ENCODE data around the gene SLC40A1. TPM values are rescaled to one million over a fixed set of nuclear protein-coding genes. Genes with fewer than 3 reads are reported as not detected.

SLC40A1 gene
- total and polyA plus RNA-seq, 2 donors (not counting 1 experiment from before 2014, with no cell fraction given), result 17.2 to 97.4 TPM

DNA sequence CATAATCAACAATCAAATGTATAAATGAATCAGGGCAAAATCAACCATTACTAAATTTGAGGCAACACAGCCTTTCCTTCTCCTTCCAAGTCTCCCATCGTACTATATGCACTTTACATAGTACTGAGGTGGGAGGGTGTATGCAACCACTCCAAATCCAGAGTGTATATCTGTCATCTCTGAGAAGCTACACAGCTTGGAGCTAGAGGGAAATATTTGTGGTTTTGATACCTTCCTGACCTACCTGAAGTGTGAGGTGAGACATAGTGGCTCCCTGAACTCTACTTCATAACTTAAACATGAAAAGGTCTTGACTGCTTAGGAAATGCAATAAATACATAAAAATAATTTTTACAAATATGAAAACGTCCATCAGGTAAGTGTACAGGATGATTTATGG is 30.1 kb upstream of the SLC40A1 start:
- no peak overlapping the region for H3K4me2 ChIP-seq (ENCODE audit: extremely low read depth, insufficient read depth, low read length)
- H3K79me2 ChIP-seq (ENCODE audit: control insufficient read depth, insufficient read depth, low read length), result no peaks in the 10 kb centered on the region
- no peaks in the 10 kb centered on the region for H3K27me3 ChIP-seq (ENCODE audit: control insufficient read depth, insufficient read depth, low read length)
- H4K20me1 ChIP-seq (ENCODE audit: control insufficient read depth, extremely low read depth, insufficient read depth, low read length), result no peaks in the 10 kb centered on the region
- H3K9me3 ChIP-seq (ENCODE audit: control insufficient read depth, insufficient read depth, low read depth, low read length), result no peaks in the 10 kb centered on the region
- H2AFZ ChIP-seq (ENCODE audit: low read length), result no peak overlapping the region
- peaks cover 12% of the 10 kb centered on the region for H3K4me1 ChIP-seq (ENCODE audit: control insufficient read depth, extremely low read depth, insufficient read depth, low read length)
- no peak overlapping the region for H3K27ac ChIP-seq (ENCODE audit: insufficient read depth, low read length)
- H3K36me3 ChIP-seq (ENCODE audit: control insufficient read depth, insufficient read depth, low read length), result no peaks in the 10 kb centered on the region
- H3K4me3 ChIP-seq (replicated peaks in 1 of 4; ENCODE audit: control extremely low read depth in 1 of 4, insufficient read depth in 1 of 4, low read depth in 3 of 4, low read length in 4 of 4), result no peak overlapping the region
- DNase-seq (ENCODE audit: low read depth in 2 of 2), result no peak
- no peak for TF ChIP-seq EZH2 (IDR thresholded peaks at IDR 0.05; ENCODE audit: low read length, missing control alignments)
- TF ChIP-seq, protein P1, sequence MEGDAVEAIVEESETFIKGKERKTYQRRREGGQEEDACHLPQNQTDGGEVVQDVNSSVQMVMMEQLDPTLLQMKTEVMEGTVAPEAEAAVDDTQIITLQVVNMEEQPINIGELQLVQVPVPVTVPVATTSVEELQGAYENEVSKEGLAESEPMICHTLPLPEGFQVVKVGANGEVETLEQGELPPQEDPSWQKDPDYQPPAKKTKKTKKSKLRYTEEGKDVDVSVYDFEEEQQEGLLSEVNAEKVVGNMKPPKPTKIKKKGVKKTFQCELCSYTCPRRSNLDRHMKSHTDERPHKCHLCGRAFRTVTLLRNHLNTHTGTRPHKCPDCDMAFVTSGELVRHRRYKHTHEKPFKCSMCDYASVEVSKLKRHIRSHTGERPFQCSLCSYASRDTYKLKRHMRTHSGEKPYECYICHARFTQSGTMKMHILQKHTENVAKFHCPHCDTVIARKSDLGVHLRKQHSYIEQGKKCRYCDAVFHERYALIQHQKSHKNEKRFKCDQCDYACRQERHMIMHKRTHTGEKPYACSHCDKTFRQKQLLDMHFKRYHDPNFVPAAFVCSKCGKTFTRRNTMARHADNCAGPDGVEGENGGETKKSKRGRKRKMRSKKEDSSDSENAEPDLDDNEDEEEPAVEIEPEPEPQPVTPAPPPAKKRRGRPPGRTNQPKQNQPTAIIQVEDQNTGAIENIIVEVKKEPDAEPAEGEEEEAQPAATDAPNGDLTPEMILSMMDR (conservative IDR thresholded peaks at IDR 0.05 in 1 of 2, IDR thresholded peaks at IDR 0.05 in 1 of 2; ENCODE audit: low read depth in 1 of 2, low read length in 2 of 2), result no peak
- no peak overlapping the region for H3K9ac ChIP-seq (ENCODE audit: insufficient read depth, low read length)

- H3K27ac ChIP-seq (ENCODE audit: insufficient read depth, low read length), result no peak overlapping the region
- peaks cover 12% of the 10 kb centered on the region for H3K4me1 ChIP-seq (ENCODE audit: control insufficient read depth, extremely low read depth, insufficient read depth, low read length)
- H3K4me2 ChIP-seq (ENCODE audit: extremely low read depth, insufficient read depth, low read length), result no peak overlapping the region
- H2AFZ ChIP-seq (ENCODE audit: low read length), result no peak overlapping the region
- no peak overlapping the region for H3K9ac ChIP-seq (ENCODE audit: insufficient read depth, low read length)
- TF ChIP-seq, protein P1 (conservative IDR thresholded peaks at IDR 0.05 in 1 of 2, IDR thresholded peaks at IDR 0.05 in 1 of 2; ENCODE audit: low read depth in 1 of 2, low read length in 2 of 2), result no peak
- TF ChIP-seq EZH2 (IDR thresholded peaks at IDR 0.05; ENCODE audit: low read length, missing control alignments), result no peak
- H4K20me1 ChIP-seq (ENCODE audit: control insufficient read depth, extremely low read depth, insufficient read depth, low read length), result no peaks in the 10 kb centered on the region
- no peaks in the 10 kb centered on the region for H3K9me3 ChIP-seq (ENCODE audit: control insufficient read depth, insufficient read depth, low read depth, low read length)
- no peaks in the 10 kb centered on the region for H3K36me3 ChIP-seq (ENCODE audit: control insufficient read depth, insufficient read depth, low read length)
- H3K27me3 ChIP-seq (ENCODE audit: control insufficient read depth, insufficient read depth, low read length), result no peaks in the 10 kb centered on the region
- no peak overlapping the region for H3K4me3 ChIP-seq (replicated peaks in 1 of 4; ENCODE audit: control extremely low read depth in 1 of 4, insufficient read depth in 1 of 4, low read depth in 3 of 4, low read length in 4 of 4)
- no peaks in the 10 kb centered on the region for H3K79me2 ChIP-seq (ENCODE audit: control insufficient read depth, insufficient read depth, low read length)
- peak; percentile 12 to 24 for DNase-seq (ENCODE audit: low read depth in 2 of 2)
These were observed 29.3 kb upstream of the SLC40A1 start for GRCh38 chr2:189609853-189610252.

- Histone ChIP-seq H3K9ac (ENCODE audit: insufficient read depth, low read length) (no peak overlapping the region), H3K36me3 (ENCODE audit: control insufficient read depth, insufficient read depth, low read length) (no peaks in the 10 kb centered on the region), H3K79me2 (ENCODE audit: control insufficient read depth, insufficient read depth, low read length) (no peaks in the 10 kb centered on the region), H3K4me1 (ENCODE audit: control insufficient read depth, extremely low read depth, insufficient read depth, low read length) (peaks cover 12% of the 10 kb centered on the region), H3K27me3 (ENCODE audit: control insufficient read depth, insufficient read depth, low read length) (no peaks in the 10 kb centered on the region), H3K27ac (ENCODE audit: insufficient read depth, low read length) (peak overlapping the region; percentile 30), H3K4me2 (ENCODE audit: extremely low read depth, insufficient read depth, low read length) (no peak overlapping the region), H3K4me3 (replicated peaks in 1 of 4; ENCODE audit: control extremely low read depth in 1 of 4, insufficient read depth in 1 of 4, low read depth in 3 of 4, low read length in 4 of 4) (no peak overlapping the region), H2AFZ (ENCODE audit: low read length) (no peak overlapping the region), H4K20me1 (ENCODE audit: control insufficient read depth, extremely low read depth, insufficient read depth, low read length) (no peaks in the 10 kb centered on the region), H3K9me3 (ENCODE audit: control insufficient read depth, insufficient read depth, low read depth, low read length) (no peaks in the 10 kb centered on the region)
- TF ChIP-seq, protein P1 (conservative IDR thresholded peaks at IDR 0.05 in 1 of 2, IDR thresholded peaks at IDR 0.05 in 1 of 2; ENCODE audit: low read depth in 1 of 2, low read length in 2 of 2), result no peak
- no peak for TF ChIP-seq EZH2 (IDR thresholded peaks at IDR 0.05; ENCODE audit: low read length, missing control alignments)
- peak in 1 of 2 donors; percentile 68 for DNase-seq (ENCODE audit: low read depth in 2 of 2)
These were observed 28.8 kb upstream of the SLC40A1 start for GRCh38 chr2:189609423-189609816.
